Cardiac septum (tissue), 1 donor: ENCODE results near the gene OGDHL. TPM values are rescaled to one million over a fixed set of nuclear protein-coding genes. Genes with fewer than 3 reads are reported as not detected.

ENCODE experiments used
- DNase-seq: peaks from one replicate; pipeline ENCODE4 v3.0.0-alpha.2; 2020; ENCODE audit warnings: low spot score
- intact Hi-C: fragments of 100-400 bp; cut with DNase I; formaldehyde crosslinking; loops from one replicate; pipeline ENCODE4 v1.14.0; 2022
- total RNA-seq: library from RNA; stranded (reverse); fragmentation: NEBNext Ultra II Directional; extraction: Animal tissue kit (Norgen Biotek cat#: 25700); gene quantifications from one replicate; pipeline ENCODE4 v1.2.1, GENCODE V29; 2021
- donor health status: DM: no; HTN: no; CAD: no.

Gene OGDHL
- total RNA-seq, 1 donor from 2014 or later: 11.5 TPM

- intact Hi-C loops: no loop called here
- no peak for DNase-seq
Measured at GRCh38 chr10:49700997-49701396, 61.1 kb downstream of the OGDHL start.

DNA sequence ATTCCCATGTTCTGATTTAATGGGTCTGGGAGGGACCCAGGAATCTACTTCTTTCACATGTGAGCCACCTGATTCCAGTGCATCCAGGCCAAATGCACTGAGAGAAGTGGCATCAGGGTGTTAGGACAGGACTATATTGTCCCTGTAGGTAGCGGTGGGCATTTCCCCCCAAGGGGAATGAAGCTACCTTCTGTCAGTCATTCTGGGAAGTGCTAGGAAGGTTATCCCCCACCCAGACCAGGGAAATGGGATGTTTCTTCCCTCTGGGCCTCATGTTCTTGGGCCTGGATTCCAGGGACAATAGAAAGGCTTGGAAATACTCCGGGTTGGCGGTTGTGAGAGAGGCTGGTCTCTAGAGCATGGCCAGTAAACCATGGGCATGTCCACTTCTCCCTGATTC is 61.9 kb downstream of the OGDHL start:
- intact Hi-C loops: no loop called here

DNA sequence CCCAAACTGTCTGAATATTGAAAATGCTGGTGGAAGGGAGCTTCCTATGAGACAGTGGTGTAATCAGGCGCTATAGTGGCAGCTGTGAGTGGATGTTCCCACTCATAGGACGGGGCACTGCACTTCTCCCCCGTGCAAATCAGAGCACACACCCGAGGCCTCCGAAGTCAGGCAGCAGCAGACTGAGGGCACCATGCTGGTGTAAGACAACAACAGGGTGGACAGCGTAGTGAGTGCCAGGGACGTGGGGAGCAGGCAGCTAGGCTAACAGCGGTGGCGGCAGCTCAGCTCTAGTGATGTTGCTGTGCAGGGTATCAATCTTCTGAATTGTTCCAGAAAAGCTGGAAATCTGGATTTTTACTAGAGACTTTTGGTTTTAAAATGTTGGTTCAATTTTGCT is 63.4 kb downstream of the OGDHL start:
- DNase-seq: no peak
- intact Hi-C loops: no loop called here

More for the DNA sequence above, 61.9 kb downstream of the OGDHL start:
- DNase-seq: no peak

- intact Hi-C loops: no loop called here
- no peak for DNase-seq
Measured at GRCh38 chr10:49696311-49696710, 65.8 kb downstream of the OGDHL start.

GRCh38 chr10:49694466-49694865 is 67.7 kb downstream of the OGDHL start:
- no peak for DNase-seq

GRCh38 chr10:49691588-49691987 is 70.5 kb downstream of the OGDHL start:
- DNase-seq: no peak
- intact Hi-C loops: no loop called here

More at GRCh38 chr10:49694466-49694865, 67.7 kb downstream of the OGDHL start:
- intact Hi-C loops: no loop called here

- no peak for DNase-seq
- intact Hi-C loops: no loop called here
Measured at GRCh38 chr10:49690698-49691356, 71.3 kb downstream of the OGDHL start.

- DNase-seq: no peak
- intact Hi-C loops: no loop called here
Measured at GRCh38 chr10:49689882-49690510, 72.1 kb downstream of the OGDHL start.

DNA sequence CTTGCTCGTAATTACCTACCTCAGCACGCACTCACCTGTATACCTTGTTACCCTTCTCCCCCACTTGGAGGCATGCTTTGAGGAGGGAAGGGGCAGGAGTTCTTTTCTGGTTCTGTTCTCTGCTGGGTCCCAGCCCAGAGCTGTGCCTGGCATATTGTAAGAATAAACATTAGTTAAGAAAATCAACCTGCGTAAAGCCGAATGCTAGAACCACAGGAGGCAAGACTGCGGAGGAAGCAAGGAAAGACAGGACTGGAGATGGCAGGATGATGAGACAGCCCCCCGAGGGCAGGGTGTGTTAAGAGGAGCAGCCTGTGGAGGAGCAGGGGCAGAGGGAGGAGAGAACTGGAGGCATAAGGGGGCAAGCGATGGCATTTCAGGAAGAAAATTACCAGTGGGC is 73.2 kb downstream of the OGDHL start:
- no peak for DNase-seq
- intact Hi-C loops: no loop called here

DNA sequence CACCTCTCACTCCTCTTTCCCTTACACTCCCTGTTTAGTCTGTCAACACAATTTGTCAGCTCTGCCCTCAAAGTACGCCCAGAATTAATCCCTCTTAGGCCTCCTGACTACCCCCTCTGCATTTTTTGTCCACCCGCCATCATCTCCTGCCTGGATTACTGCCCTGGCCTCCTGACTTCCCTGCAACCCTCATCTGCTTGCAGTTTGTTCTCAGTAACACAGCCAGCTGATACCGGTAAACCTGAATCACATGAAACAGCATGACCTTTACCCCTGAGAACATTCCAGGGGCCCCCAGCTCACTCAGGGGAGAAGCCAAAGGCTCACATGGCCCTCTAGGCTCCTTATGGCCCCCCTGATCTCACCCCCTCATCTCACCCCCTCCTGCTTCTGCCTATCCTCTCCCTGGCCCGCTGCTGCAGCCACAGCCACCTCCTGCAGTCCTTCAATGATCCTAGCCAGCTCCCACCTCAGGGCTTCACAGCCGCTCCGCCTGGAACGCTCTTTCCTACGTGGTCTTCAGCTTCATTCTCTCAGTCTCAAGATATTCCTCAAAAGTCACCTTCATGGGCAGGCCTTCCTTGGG is 73.8 kb downstream of the OGDHL start:
- DNase-seq: no peak
- intact Hi-C loops: no loop called here

DNA sequence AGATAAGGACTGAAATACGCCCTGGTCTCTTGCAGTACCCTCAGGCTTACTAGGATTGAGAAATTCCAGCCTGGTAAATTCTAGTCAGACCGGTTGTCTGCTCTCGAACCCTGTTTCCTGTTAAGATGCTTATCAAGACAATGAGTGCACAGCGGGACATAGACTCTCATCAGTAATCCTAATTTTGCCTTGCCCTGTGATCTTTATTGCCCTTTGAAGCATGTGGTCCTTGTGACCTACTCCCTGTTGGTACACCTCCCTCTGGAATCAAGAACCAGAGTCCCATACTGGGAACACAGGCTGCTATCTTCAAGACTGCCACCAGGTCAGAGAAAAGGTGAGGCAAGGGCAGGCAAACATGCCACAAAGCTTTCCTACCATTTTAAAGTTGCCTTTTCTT is 75.5 kb downstream of the OGDHL start:
- intact Hi-C loops: no loop called here
- no peak for DNase-seq

Other genes with a start within 250 kb of the OGDHL start
- 21.6 TPM for gene ERCC6, start 223.2 kb downstream of the OGDHL start, total RNA-seq
- gene SLC18A3, start 152.0 kb downstream of the OGDHL start, total RNA-seq: not detected
- gene CHAT, start 148.3 kb downstream of the OGDHL start, total RNA-seq: not detected
- gene C10orf53, start 82.7 kb downstream of the OGDHL start, total RNA-seq: not detected
- 23.4 TPM for gene PARG, start 179.7 kb upstream of the OGDHL start, total RNA-seq
- 19.3 TPM for gene TIMM23B, start 179.7 kb upstream of the OGDHL start, total RNA-seq
- gene AGAP6, start 226.1 kb upstream of the OGDHL start, total RNA-seq: 5.0 TPM